Muscle of leg (tissue), 11 donors: ENCODE results near the gene PEMT. TPM values are rescaled to one million over a fixed set of nuclear protein-coding genes. Genes with fewer than 3 reads are reported as not detected.
A peak's percentile ranks its signal among the peaks of the same experiment; 100 is the strongest.

Experiments used
- DNase-seq: peaks from one replicate; pipeline ENCODE4 v3.0.0; 2013
- H3K27ac ChIP-seq: one replicate; pipeline ENCODE4 v1.5.1; 2013; ENCODE audit warnings: mild to moderate bottlenecking, low read length, control low read depth
- H3K27me3 ChIP-seq: one replicate; pipeline ENCODE4 v1.6.1; 2013; ENCODE audit warnings: low read length; ENCODE audit not compliant: control insufficient read depth, insufficient read depth
- H3K36me3 ChIP-seq: one replicate; pipeline ENCODE4 v1.6.1; 2013; ENCODE audit warnings: low read length; ENCODE audit not compliant: control insufficient read depth, insufficient read depth
- H3K4me1 ChIP-seq: one replicate; pipeline ENCODE4 v1.6.1; 2013; ENCODE audit warnings: low read length; ENCODE audit not compliant: control insufficient read depth, insufficient read depth
- H3K4me3 ChIP-seq: one replicate; pipeline ENCODE4 v1.5.1; 2013; ENCODE audit warnings: low read length, control low read depth
- H3K9me3 ChIP-seq: replicated peaks from 2 replicates; pipeline ENCODE4 v1.6.1; 2013; ENCODE audit warnings: low read depth, low read length; ENCODE audit not compliant: control insufficient read depth
- WGBS: methylation state at CpG from one replicate; pipeline ENCODE4 v1.1.5; 2013; ENCODE audit warnings: missing lambda C conversion rate; ENCODE audit not compliant: insufficient coverage; 5-methylcytosine and 5-hydroxymethylcytosine counted together
- polyA plus RNA-seq, 8 donors: library from polyadenylated mRNA; unstranded; fragments of 120-200 nt; gene quantifications; one replicate each; pipeline versions ENCODE4 v1.2.1 to v1.2.3, GENCODE V29; 2013; ENCODE audit warnings: inconsistent platforms in 1 of 8, low replicate concordance in 1 of 8; ENCODE audit not compliant: insufficient read length in 8 of 8, insufficient read depth in 1 of 8
- total RNA-seq: library from RNA; stranded (reverse); fragments of 120-200 nt; gene quantifications from one replicate; pipeline ENCODE4 v1.2.4, GENCODE V29; 2013

The PEMT gene
- total and polyA plus RNA-seq, 9 donors: 20.0 to 28.6 (median 24.5) TPM

GRCh38 chr17:17509601-17510425, 81.7 kb downstream of the PEMT start:
- Histone ChIP-seq H3K27ac (peak overlapping the region; percentile 54), H3K9me3 (no peaks in the 10 kb centered on the region), H3K4me3 (no peak overlapping the region), H3K27me3 (no peaks in the 10 kb centered on the region), H3K4me1 (peaks cover 84% of the 10 kb centered on the region), H3K36me3 (no peaks in the 10 kb centered on the region)
- WGBS: 86% methylated on average over 21 of the region's 21 CpGs
- DNase-seq: peak; percentile 3

GRCh38 chr17:17508646-17509591, 82.6 kb downstream of the PEMT start:
- Histone ChIP-seq H3K4me3 (no peak overlapping the region), H3K27me3 (no peaks in the 10 kb centered on the region), H3K4me1 (peaks cover 86% of the 10 kb centered on the region), H3K36me3 (no peaks in the 10 kb centered on the region), H3K27ac (peak overlapping the region; percentile 54), H3K9me3 (no peaks in the 10 kb centered on the region)
- WGBS: 74% methylated on average over 21 of the region's 33 CpGs
- peak; percentile 71 for DNase-seq

- Histone ChIP-seq H3K27ac (peak overlapping the region; percentile 81), H3K4me1 (peaks cover 93% of the 10 kb centered on the region), H3K4me3 (no peak overlapping the region), H3K36me3 (no peaks in the 10 kb centered on the region), H3K9me3 (no peaks in the 10 kb centered on the region), H3K27me3 (no peaks in the 10 kb centered on the region)
- no peak for DNase-seq
- 81% methylated on average over 8 of the region's 11 CpGs for WGBS
Measured at GRCh38 chr17:17508019-17508535, 83.4 kb downstream of the PEMT start.

- no peaks in the 10 kb centered on the region for H3K9me3 ChIP-seq
- no peaks in the 10 kb centered on the region for H3K36me3 ChIP-seq
- H3K27me3 ChIP-seq: no peaks in the 10 kb centered on the region
- peak overlapping the region; percentile 81 for H3K27ac ChIP-seq
- WGBS: 87% methylated on average over 16 of the region's 16 CpGs
- H3K4me3 ChIP-seq: no peak overlapping the region
- H3K4me1 ChIP-seq: peaks cover 92% of the 10 kb centered on the region
- DNase-seq: no peak
Measured at GRCh38 chr17:17507465-17508011, 84.0 kb downstream of the PEMT start.

GRCh38 chr17:17506893-17507464, 84.5 kb downstream of the PEMT start:
- no peaks in the 10 kb centered on the region for H3K27me3 ChIP-seq
- peak; percentile 85 for DNase-seq
- no peak overlapping the region for H3K4me3 ChIP-seq
- peak overlapping the region; percentile 88 for H3K27ac ChIP-seq
- H3K36me3 ChIP-seq: no peaks in the 10 kb centered on the region
- peaks cover 87% of the 10 kb centered on the region for H3K4me1 ChIP-seq
- no peaks in the 10 kb centered on the region for H3K9me3 ChIP-seq
- 69% methylated on average over 10 of the region's 17 CpGs for WGBS

GRCh38 chr17:17506181-17506741, 85.2 kb downstream of the PEMT start:
- Histone ChIP-seq H3K36me3 (no peaks in the 10 kb centered on the region), H3K4me3 (no peak overlapping the region), H3K27ac (peak overlapping the region; percentile 88), H3K9me3 (no peaks in the 10 kb centered on the region), H3K4me1 (peaks cover 83% of the 10 kb centered on the region), H3K27me3 (no peaks in the 10 kb centered on the region)
- peak; percentile 53 for DNase-seq
- 69% methylated on average over 19 of the region's 22 CpGs for WGBS

GRCh38 chr17:17505610-17506171, 85.8 kb downstream of the PEMT start:
- H3K36me3 ChIP-seq: no peaks in the 10 kb centered on the region
- H3K4me1 ChIP-seq: peaks cover 77% of the 10 kb centered on the region
- H3K27ac ChIP-seq: no peak overlapping the region
- 90% methylated on average over 18 of the region's 22 CpGs for WGBS
- DNase-seq: no peak
- H3K27me3 ChIP-seq: no peaks in the 10 kb centered on the region
- H3K9me3 ChIP-seq: no peaks in the 10 kb centered on the region
- H3K4me3 ChIP-seq: no peak overlapping the region

- no peak for DNase-seq
- H3K9me3 ChIP-seq: no peaks in the 10 kb centered on the region
- peaks cover 71% of the 10 kb centered on the region for H3K4me1 ChIP-seq
- H3K27ac ChIP-seq: peak overlapping the region; percentile 35
- H3K36me3 ChIP-seq: no peaks in the 10 kb centered on the region
- 100% methylated on average over 2 of the region's 5 CpGs for WGBS
- no peaks in the 10 kb centered on the region for H3K27me3 ChIP-seq
- no peak overlapping the region for H3K4me3 ChIP-seq
Measured at GRCh38 chr17:17505151-17505550, 86.4 kb downstream of the PEMT start.

- no peaks in the 10 kb centered on the region for H3K9me3 ChIP-seq
- H3K27ac ChIP-seq: peak overlapping the region; percentile 35
- H3K4me1 ChIP-seq: peaks cover 65% of the 10 kb centered on the region
- no peak for DNase-seq
- H3K27me3 ChIP-seq: no peaks in the 10 kb centered on the region
- H3K4me3 ChIP-seq: no peak overlapping the region
- 67% methylated on average over 15 of the region's 20 CpGs for WGBS
- no peaks in the 10 kb centered on the region for H3K36me3 ChIP-seq
Measured at GRCh38 chr17:17504341-17505140, 87.0 kb downstream of the PEMT start.
